ENCODE data around the gene KIF1B. TPM values are rescaled to one million over a fixed set of nuclear protein-coding genes. Genes with fewer than 3 reads are reported as not detected.

The KIF1B gene
- total RNA-seq, 1 experiment from 2014 or later, result 70.1 TPM

DNA sequence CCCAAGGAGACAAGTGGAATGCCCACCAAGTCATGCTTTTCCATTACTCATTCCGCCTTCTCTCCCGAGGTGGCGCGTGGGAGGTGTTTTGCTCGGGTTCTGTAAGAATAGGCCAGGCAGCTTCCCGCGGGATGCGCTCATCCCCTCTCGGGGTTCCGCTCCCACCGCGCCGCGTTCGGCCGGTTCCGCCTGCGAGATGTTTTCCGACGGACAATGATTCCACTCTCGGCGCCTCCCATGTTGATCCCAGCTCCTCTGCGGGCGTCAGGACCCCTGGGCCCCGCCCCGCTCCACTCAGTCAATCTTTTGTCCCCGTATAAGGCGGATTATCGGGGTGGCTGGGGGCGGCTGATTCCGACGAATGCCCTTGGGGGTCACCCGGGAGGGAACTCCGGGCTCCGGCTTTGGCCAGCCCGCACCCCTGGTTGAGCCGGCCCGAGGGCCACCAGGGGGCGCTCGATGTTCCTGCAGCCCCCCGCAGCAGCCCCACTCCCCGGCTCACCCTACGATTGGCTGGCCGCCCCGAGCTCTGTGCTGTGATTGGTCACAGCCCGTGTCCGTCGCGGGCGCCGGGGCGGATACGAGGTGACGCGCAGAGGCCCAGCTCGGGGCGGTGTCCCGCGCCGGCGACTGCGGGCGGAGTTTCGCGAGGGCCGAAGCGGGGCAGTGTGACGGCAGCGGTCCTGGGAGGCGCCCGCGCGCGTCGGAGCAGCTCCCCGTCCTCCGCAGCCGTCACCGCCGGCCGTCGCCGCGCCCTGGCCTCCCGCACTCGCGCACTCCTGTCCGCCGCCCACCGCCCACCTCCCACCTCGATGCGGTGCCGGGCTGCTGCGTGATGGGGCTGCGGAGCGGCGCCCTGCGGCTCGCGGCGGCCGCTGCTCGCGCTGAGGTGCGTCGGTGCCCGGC lies at the start of gene KIF1B (continued):
- TF ChIP-seq, protein P1, sequence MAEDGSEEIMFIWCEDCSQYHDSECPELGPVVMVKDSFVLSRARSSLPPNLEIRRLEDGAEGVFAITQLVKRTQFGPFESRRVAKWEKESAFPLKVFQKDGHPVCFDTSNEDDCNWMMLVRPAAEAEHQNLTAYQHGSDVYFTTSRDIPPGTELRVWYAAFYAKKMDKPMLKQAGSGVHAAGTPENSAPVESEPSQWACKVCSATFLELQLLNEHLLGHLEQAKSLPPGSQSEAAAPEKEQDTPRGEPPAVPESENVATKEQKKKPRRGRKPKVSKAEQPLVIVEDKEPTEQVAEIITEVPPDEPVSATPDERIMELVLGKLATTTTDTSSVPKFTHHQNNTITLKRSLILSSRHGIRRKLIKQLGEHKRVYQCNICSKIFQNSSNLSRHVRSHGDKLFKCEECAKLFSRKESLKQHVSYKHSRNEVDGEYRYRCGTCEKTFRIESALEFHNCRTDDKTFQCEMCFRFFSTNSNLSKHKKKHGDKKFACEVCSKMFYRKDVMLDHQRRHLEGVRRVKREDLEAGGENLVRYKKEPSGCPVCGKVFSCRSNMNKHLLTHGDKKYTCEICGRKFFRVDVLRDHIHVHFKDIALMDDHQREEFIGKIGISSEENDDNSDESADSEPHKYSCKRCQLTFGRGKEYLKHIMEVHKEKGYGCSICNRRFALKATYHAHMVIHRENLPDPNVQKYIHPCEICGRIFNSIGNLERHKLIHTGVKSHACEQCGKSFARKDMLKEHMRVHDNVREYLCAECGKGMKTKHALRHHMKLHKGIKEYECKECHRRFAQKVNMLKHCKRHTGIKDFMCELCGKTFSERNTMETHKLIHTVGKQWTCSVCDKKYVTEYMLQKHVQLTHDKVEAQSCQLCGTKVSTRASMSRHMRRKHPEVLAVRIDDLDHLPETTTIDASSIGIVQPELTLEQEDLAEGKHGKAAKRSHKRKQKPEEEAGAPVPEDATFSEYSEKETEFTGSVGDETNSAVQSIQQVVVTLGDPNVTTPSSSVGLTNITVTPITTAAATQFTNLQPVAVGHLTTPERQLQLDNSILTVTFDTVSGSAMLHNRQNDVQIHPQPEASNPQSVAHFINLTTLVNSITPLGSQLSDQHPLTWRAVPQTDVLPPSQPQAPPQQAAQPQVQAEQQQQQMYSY (CRISPR knock-in tag; IDR thresholded peaks at IDR 0.05), result 0 out of 2 replicates have a peak, but pooled peaks have one; percentile 29
- TF ChIP-seq TCF7 (CRISPR knock-in tag; IDR thresholded peaks at IDR 0.05; ENCODE audit: low read depth) (peak; percentile 59; the same call in 1 of the 2 replicates), KAT7 (CRISPR knock-in tag; IDR thresholded peaks at IDR 0.05; ENCODE audit: borderline replicate concordance) (0 out of 2 replicates have a peak, but pooled peaks have one; percentile 40), GTF2I (CRISPR knock-in tag; conservative IDR thresholded peaks at IDR 0.05) (no peak), CREM (CRISPR knock-in tag; IDR thresholded peaks at IDR 0.05) (peak; percentile 89)
- TF ChIP-seq, protein P2, sequence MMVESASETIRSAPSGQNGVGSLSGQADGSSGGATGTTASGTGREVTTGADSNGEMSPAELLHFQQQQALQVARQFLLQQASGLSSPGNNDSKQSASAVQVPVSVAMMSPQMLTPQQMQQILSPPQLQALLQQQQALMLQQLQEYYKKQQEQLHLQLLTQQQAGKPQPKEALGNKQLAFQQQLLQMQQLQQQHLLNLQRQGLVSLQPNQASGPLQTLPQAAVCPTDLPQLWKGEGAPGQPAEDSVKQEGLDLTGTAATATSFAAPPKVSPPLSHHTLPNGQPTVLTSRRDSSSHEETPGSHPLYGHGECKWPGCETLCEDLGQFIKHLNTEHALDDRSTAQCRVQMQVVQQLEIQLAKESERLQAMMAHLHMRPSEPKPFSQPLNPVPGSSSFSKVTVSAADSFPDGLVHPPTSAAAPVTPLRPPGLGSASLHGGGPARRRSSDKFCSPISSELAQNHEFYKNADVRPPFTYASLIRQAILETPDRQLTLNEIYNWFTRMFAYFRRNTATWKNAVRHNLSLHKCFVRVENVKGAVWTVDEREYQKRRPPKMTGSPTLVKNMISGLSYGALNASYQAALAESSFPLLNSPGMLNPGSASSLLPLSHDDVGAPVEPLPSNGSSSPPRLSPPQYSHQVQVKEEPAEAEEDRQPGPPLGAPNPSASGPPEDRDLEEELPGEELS (CRISPR knock-in tag; IDR thresholded peaks at IDR 0.05), result peak; percentile 92
- TF ChIP-seq, protein P3, sequence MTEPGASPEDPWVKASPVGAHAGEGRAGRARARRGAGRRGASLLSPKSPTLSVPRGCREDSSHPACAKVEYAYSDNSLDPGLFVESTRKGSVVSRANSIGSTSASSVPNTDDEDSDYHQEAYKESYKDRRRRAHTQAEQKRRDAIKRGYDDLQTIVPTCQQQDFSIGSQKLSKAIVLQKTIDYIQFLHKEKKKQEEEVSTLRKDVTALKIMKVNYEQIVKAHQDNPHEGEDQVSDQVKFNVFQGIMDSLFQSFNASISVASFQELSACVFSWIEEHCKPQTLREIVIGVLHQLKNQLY (CRISPR knock-in tag; IDR thresholded peaks at IDR 0.05), result 0 out of 2 replicates have a peak, but pooled peaks have one; percentile 53
- TF ChIP-seq, protein P4, sequence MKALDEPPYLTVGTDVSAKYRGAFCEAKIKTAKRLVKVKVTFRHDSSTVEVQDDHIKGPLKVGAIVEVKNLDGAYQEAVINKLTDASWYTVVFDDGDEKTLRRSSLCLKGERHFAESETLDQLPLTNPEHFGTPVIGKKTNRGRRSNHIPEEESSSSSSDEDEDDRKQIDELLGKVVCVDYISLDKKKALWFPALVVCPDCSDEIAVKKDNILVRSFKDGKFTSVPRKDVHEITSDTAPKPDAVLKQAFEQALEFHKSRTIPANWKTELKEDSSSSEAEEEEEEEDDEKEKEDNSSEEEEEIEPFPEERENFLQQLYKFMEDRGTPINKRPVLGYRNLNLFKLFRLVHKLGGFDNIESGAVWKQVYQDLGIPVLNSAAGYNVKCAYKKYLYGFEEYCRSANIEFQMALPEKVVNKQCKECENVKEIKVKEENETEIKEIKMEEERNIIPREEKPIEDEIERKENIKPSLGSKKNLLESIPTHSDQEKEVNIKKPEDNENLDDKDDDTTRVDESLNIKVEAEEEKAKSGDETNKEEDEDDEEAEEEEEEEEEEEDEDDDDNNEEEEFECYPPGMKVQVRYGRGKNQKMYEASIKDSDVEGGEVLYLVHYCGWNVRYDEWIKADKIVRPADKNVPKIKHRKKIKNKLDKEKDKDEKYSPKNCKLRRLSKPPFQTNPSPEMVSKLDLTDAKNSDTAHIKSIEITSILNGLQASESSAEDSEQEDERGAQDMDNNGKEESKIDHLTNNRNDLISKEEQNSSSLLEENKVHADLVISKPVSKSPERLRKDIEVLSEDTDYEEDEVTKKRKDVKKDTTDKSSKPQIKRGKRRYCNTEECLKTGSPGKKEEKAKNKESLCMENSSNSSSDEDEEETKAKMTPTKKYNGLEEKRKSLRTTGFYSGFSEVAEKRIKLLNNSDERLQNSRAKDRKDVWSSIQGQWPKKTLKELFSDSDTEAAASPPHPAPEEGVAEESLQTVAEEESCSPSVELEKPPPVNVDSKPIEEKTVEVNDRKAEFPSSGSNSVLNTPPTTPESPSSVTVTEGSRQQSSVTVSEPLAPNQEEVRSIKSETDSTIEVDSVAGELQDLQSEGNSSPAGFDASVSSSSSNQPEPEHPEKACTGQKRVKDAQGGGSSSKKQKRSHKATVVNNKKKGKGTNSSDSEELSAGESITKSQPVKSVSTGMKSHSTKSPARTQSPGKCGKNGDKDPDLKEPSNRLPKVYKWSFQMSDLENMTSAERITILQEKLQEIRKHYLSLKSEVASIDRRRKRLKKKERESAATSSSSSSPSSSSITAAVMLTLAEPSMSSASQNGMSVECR (CRISPR knock-in tag; IDR thresholded peaks at IDR 0.05; ENCODE audit: borderline replicate concordance), result peak; percentile 44; the same call in 1 of the 2 replicates

DNA sequence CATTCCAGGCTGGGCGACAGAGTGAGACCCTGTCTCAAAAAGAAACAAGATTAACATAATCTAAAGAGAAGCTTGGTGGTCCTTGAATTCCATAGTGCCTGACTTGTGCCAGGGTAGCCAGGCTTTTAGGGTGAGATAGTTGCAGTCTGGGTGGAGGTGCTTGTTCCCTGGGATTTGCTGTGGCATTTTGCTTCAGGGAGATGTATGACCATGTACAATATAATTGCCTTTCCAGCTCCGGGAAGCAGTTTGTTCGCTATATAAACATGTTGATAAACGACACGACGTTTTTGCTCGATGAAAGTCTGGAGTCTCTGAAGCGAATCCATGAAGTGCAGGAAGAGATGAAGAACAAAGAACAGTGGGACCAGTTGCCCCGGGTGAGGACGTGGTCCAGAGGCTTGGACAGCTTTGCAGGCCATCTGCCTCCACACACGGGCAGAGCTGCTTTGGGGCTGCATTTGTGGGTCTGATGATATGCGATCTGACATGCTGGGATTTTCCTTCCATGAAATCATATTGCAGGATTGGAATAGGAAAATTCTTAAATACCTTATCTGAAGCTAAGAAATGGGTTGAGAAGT lies 49.4 kb upstream of the KIF1B start:
- DNase-seq (ENCODE audit: low spot score) (no peak), ATAC-seq (no peak)
- CTCF ChIA-PET, result interaction anchor here (0.8 kb wide), 1 partner anchor 9 kb away, joined by 3 read pairs; no protein-coding TSS in a partner anchor
- no peaks in the 10 kb centered on the region for H3K4me1 Mint-ChIP-seq
- no peaks in the 10 kb centered on the region for H3K9me3 Mint-ChIP-seq
- H3K4me3 Mint-ChIP-seq, result no peak overlapping the region
- peaks cover 35% of the 10 kb centered on the region for H3K36me3 Mint-ChIP-seq
- POLR2A ChIA-PET, result no interaction called here
- no peaks in the 10 kb centered on the region for H3K27me3 Mint-ChIP-seq (ENCODE audit: low read depth)
- peak overlapping the region; percentile 44; the same call in 1 of the 2 replicates for H3K27ac Mint-ChIP-seq
- no peak for TF ChIP-seq KAT7 (CRISPR knock-in tag; IDR thresholded peaks at IDR 0.05; ENCODE audit: borderline replicate concordance)
- TF ChIP-seq, protein P5, sequence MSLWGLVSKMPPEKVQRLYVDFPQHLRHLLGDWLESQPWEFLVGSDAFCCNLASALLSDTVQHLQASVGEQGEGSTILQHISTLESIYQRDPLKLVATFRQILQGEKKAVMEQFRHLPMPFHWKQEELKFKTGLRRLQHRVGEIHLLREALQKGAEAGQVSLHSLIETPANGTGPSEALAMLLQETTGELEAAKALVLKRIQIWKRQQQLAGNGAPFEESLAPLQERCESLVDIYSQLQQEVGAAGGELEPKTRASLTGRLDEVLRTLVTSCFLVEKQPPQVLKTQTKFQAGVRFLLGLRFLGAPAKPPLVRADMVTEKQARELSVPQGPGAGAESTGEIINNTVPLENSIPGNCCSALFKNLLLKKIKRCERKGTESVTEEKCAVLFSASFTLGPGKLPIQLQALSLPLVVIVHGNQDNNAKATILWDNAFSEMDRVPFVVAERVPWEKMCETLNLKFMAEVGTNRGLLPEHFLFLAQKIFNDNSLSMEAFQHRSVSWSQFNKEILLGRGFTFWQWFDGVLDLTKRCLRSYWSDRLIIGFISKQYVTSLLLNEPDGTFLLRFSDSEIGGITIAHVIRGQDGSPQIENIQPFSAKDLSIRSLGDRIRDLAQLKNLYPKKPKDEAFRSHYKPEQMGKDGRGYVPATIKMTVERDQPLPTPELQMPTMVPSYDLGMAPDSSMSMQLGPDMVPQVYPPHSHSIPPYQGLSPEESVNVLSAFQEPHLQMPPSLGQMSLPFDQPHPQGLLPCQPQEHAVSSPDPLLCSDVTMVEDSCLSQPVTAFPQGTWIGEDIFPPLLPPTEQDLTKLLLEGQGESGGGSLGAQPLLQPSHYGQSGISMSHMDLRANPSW (CRISPR knock-in tag; conservative IDR thresholded peaks at IDR 0.05; ENCODE audit: low read depth), result no peak
- TF ChIP-seq, protein P6, sequence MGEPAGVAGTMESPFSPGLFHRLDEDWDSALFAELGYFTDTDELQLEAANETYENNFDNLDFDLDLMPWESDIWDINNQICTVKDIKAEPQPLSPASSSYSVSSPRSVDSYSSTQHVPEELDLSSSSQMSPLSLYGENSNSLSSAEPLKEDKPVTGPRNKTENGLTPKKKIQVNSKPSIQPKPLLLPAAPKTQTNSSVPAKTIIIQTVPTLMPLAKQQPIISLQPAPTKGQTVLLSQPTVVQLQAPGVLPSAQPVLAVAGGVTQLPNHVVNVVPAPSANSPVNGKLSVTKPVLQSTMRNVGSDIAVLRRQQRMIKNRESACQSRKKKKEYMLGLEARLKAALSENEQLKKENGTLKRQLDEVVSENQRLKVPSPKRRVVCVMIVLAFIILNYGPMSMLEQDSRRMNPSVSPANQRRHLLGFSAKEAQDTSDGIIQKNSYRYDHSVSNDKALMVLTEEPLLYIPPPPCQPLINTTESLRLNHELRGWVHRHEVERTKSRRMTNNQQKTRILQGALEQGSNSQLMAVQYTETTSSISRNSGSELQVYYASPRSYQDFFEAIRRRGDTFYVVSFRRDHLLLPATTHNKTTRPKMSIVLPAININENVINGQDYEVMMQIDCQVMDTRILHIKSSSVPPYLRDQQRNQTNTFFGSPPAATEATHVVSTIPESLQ (CRISPR knock-in tag; IDR thresholded peaks at IDR 0.05), result no peak
- TF ChIP-seq ZNF416 (CRISPR knock-in tag; IDR thresholded peaks at IDR 0.05), result no peak
- TF ChIP-seq, protein P7, sequence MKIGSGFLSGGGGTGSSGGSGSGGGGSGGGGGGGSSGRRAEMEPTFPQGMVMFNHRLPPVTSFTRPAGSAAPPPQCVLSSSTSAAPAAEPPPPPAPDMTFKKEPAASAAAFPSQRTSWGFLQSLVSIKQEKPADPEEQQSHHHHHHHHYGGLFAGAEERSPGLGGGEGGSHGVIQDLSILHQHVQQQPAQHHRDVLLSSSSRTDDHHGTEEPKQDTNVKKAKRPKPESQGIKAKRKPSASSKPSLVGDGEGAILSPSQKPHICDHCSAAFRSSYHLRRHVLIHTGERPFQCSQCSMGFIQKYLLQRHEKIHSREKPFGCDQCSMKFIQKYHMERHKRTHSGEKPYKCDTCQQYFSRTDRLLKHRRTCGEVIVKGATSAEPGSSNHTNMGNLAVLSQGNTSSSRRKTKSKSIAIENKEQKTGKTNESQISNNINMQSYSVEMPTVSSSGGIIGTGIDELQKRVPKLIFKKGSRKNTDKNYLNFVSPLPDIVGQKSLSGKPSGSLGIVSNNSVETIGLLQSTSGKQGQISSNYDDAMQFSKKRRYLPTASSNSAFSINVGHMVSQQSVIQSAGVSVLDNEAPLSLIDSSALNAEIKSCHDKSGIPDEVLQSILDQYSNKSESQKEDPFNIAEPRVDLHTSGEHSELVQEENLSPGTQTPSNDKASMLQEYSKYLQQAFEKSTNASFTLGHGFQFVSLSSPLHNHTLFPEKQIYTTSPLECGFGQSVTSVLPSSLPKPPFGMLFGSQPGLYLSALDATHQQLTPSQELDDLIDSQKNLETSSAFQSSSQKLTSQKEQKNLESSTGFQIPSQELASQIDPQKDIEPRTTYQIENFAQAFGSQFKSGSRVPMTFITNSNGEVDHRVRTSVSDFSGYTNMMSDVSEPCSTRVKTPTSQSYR (CRISPR knock-in tag; IDR thresholded peaks at IDR 0.05), result no peak
- TF ChIP-seq MYBL2 (CRISPR knock-in tag; IDR thresholded peaks at IDR 0.05), result no peak
